A549 (cell line): ENCODE measurements around the gene PLOD2.

Source experiments
- CTCF ChIP-seq: fragments of >200 bp; sonication (Bioruptor Twin); formaldehyde crosslinking; IDR thresholded peaks from 3 replicates; pipeline ENCODE4 v1.5.1; 2016
- E2F6 ChIP-seq: IDR thresholded peaks from 2 replicates; pipeline ENCODE4 v1.6.1; 2012; ENCODE audit warnings: low read depth, borderline replicate concordance
- EP300 ChIP-seq, 2 experiments: fragments of >200 bp; sonication (Bioruptor Twin); formaldehyde crosslinking; IDR thresholded peaks; 2 replicates in 1 of 2; 3 replicates in 1 of 2; pipeline ENCODE4 v1.6.1; 2016 to 2017
- HOXA7 ChIP-seq: fragments of 250-450 bp; sonication (Bioruptor Pico); IDR thresholded peaks from 2 replicates; pipeline ENCODE4 v1.5.0; 2020; ENCODE audit warnings: mild to moderate bottlenecking, moderate library complexity
- KDM5A ChIP-seq: fragments of 200-600 bp; sonication (generic); IDR thresholded peaks from 2 replicates; pipeline ENCODE4 v1.6.1; 2016; ENCODE audit warnings: antibody characterized with exemption, mild to moderate bottlenecking
- MAZ ChIP-seq: fragments of 150-350 bp; IDR thresholded peaks from 2 replicates; pipeline ENCODE4 v1.6.1; 2014; ENCODE audit warnings: antibody characterized with exemption, low read depth, low read length, borderline replicate concordance
- POLR2A ChIP-seq: IDR thresholded peaks from 2 replicates; pipeline ENCODE4 v1.6.1; 2012; ENCODE audit warnings: mild to moderate bottlenecking, low read length
- RFX5 ChIP-seq: fragments of 450-650 bp; IDR thresholded peaks from 2 replicates; pipeline ENCODE4 v1.7.1; 2014; ENCODE audit warnings: antibody characterized with exemption, mild to moderate bottlenecking, moderate library complexity
- TF ChIP-seq, protein P1 (sequence below): fragments of >200 bp; sonication (Bioruptor Twin); formaldehyde crosslinking; IDR thresholded peaks from 3 replicates; pipeline ENCODE4 v1.6.1; 2016

GRCh38 chr3:146142757-146143156 is 18.2 kb downstream of the PLOD2 start:
- TF ChIP-seq E2F6 (no peak), CTCF (no peak), HOXA7 (CRISPR knock-in tag) (no peak), MAZ (no peak), POLR2A (no peak), RFX5 (no peak), KDM5A (no peak), EP300 (IDR thresholded peaks at IDR 0.05) (no peak)
- TF ChIP-seq, protein P1, sequence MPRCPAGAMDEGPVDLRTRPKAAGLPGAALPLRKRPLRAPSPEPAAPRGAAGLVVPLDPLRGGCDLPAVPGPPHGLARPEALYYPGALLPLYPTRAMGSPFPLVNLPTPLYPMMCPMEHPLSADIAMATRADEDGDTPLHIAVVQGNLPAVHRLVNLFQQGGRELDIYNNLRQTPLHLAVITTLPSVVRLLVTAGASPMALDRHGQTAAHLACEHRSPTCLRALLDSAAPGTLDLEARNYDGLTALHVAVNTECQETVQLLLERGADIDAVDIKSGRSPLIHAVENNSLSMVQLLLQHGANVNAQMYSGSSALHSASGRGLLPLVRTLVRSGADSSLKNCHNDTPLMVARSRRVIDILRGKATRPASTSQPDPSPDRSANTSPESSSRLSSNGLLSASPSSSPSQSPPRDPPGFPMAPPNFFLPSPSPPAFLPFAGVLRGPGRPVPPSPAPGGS: no peak
